Colonic mucosa (tissue), 4 donors: Measurements from ENCODE around the gene UBTD2. TPM values are rescaled to one million over a fixed set of nuclear protein-coding genes. Genes with fewer than 3 reads are reported as not detected.
A peak's percentile ranks its signal among the peaks of the same experiment; 100 is the strongest.

Experiments
- DNase-seq: peaks from one replicate; pipeline ENCODE4 v3.0.0-alpha.2; 2020
- H3K27ac ChIP-seq: fragments of 200-600 bp; one replicate; pipeline ENCODE4 v1.8.0; 2021
- H3K27me3 ChIP-seq: fragments of 200-600 bp; one replicate; pipeline ENCODE4 v1.8.0; 2021
- H3K36me3 ChIP-seq: fragments of 200-600 bp; one replicate; pipeline ENCODE4 v1.8.0; 2021
- H3K4me1 ChIP-seq: fragments of 200-600 bp; one replicate; pipeline ENCODE4 v1.8.0; 2021; ENCODE audit warnings: mild to moderate bottlenecking
- H3K4me3 ChIP-seq: fragments of 200-600 bp; one replicate; pipeline ENCODE4 v1.8.0; 2021
- H3K9ac ChIP-seq, 2 donors: one replicate each; pipeline ENCODE4 v1.7.0; 2013; ENCODE audit warnings: control low read depth in 2 of 2, low read depth in 2 of 2, low read length in 2 of 2
- H3K9me3 ChIP-seq: fragments of 200-600 bp; one replicate; pipeline ENCODE4 v1.8.0; 2021
- intact Hi-C: fragments of 100-400 bp; cut with DNase I; formaldehyde crosslinking; loops from one replicate; pipeline ENCODE4 v1.14.1; 2022
- total RNA-seq, 2 donors: library from RNA; stranded (reverse); fragmentation: NEBNext Ultra II Directional in 1 of 2; extraction: Animal tissue kit (Norgen Biotek cat#: 25700) in 1 of 2; gene quantifications; one replicate each; pipeline ENCODE4 v1.2.1, GENCODE V29; 2021
- TF ChIP-seq, protein P1 (sequence below): fragments of 200-600 bp; IDR thresholded peaks from one replicate; pipeline ENCODE4 v1.8.0; 2022; ENCODE audit warnings: antibody characterized with exemption, mild to moderate bottlenecking
- donor health status: healthy.
- donor health status: DM: no; HTN: no; CAD: no.
- donor health status: DM: no; HTN: no; CAD: no.

The UBTD2 gene
- total RNA-seq, 2 donors from 2014 or later, result 15.4 to 24.3 TPM

DNA sequence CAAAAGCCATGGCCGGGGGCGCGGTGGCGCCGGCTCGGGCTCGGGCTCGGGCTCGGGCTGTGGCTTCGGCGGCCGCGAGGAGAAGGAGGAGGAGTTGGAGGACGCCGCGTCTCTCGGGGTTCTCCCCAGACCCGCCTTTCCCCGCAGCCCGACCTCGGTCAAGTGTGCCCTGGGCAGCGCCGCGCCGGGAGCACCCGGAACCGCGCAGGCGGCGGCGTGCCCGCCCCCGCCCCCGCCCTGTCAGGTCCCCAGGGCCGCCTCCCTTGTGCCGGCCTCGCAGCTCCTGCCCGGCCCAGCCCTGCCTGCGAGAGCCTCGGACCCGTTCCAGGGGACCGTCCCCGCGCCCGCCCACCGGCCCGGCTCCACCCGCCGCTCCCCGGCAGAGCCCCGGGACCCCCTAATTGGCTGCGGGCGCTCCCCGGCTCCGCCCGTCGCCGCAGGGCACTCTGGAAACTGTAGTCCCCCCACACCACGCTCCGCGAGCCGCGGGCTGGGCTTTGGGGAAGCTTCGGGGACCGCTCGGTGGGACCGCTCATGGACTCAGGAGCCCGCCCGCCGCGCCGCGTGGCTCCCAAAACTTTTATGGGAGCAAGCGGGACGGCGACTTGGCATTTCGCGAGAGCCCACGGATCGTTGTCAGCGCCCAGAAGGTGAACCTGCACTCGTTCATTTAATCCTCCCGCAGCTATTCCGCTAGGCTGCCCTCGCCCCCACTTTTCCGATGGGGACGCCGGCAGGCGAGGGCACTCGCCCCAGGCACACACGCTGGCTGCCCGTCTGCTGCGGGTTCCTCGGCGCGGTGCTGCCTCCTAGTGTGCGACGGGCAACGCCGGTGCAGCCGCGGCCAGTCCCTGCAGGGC, 95.3 kb downstream of the UBTD2 start, which contains the start of gene STK10:
Gene STK10, minus strand, starts transcription at position 192 of the 860 bp plus-strand sequence. Its CDS starts 182 bp downstream, at position 10.
- intact Hi-C loops, result loop anchor here (2.0 to 5.0 kb wide), 2 partner anchors 81 to 94 kb away; partner anchors contain the start of gene UBTD2
- Histone ChIP-seq H3K9me3 (no peaks in the 10 kb centered on the region), H3K27ac (peak within 1 kb of the TSS; percentile 95), H3K4me3 (peak within 1 kb of the TSS; percentile 97), H3K27me3 (no peaks in the 10 kb centered on the region), H3K36me3 (no peaks in the 10 kb centered on the region), H3K4me1 (no peaks in the 10 kb centered on the region), H3K9ac (peak within 1 kb of the TSS; percentile 86 to 99)
- DNase-seq, result peak; percentile 90
- TF ChIP-seq, protein P1, sequence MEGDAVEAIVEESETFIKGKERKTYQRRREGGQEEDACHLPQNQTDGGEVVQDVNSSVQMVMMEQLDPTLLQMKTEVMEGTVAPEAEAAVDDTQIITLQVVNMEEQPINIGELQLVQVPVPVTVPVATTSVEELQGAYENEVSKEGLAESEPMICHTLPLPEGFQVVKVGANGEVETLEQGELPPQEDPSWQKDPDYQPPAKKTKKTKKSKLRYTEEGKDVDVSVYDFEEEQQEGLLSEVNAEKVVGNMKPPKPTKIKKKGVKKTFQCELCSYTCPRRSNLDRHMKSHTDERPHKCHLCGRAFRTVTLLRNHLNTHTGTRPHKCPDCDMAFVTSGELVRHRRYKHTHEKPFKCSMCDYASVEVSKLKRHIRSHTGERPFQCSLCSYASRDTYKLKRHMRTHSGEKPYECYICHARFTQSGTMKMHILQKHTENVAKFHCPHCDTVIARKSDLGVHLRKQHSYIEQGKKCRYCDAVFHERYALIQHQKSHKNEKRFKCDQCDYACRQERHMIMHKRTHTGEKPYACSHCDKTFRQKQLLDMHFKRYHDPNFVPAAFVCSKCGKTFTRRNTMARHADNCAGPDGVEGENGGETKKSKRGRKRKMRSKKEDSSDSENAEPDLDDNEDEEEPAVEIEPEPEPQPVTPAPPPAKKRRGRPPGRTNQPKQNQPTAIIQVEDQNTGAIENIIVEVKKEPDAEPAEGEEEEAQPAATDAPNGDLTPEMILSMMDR, result peak; percentile 88

GRCh38 chr5:172187118-172188032, 96.2 kb downstream of the UBTD2 start:
- Histone ChIP-seq H3K4me1 (no peaks in the 10 kb centered on the region), H3K9ac (peak overlapping the region; percentile 86 to 99), H3K27me3 (no peaks in the 10 kb centered on the region), H3K9me3 (no peaks in the 10 kb centered on the region), H3K4me3 (peak overlapping the region; percentile 97), H3K27ac (peak overlapping the region; percentile 95), H3K36me3 (no peaks in the 10 kb centered on the region)
- intact Hi-C loops, result loop anchor here (2.0 to 5.0 kb wide), 2 partner anchors 81 to 95 kb away; partner anchors contain the start of gene UBTD2
- DNase-seq, result peak; percentile 83
- TF ChIP-seq, protein P1, result no peak

GRCh38 chr5:172186114-172186695, 97.4 kb downstream of the UBTD2 start:
- no peaks in the 10 kb centered on the region for H3K27me3 ChIP-seq
- H3K4me1 ChIP-seq, result no peaks in the 10 kb centered on the region
- no peaks in the 10 kb centered on the region for H3K9me3 ChIP-seq
- peak overlapping the region; percentile 95 for H3K27ac ChIP-seq
- intact Hi-C loops, result loop anchor here (5.0 kb wide), 1 partner anchor 96 kb away; the partner anchor contains the start of gene UBTD2
- peak overlapping the region; percentile 35 to 86 for H3K9ac ChIP-seq
- H3K36me3 ChIP-seq, result no peaks in the 10 kb centered on the region
- TF ChIP-seq, protein P1, result no peak
- DNase-seq, result no peak
- peak overlapping the region; percentile 97 for H3K4me3 ChIP-seq

DNA sequence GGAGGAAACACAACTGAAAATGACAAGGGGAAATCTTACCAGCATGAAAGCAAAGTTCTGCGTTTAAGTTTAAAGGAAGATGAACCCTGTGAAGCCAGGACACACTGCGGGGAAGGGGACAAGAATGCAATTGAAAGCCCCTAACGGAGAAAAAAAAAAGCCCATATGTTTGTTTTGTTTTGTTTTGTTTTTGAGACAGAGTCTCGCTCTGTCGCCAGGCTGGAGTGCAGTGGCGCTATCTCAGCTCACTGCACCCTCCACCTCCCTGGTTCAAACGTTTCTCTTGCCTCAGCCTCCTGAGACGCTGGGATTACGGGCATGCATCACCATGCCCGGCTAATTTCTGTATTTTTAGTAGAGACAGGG, 98.5 kb downstream of the UBTD2 start:
- peak overlapping the region; percentile 97 for H3K4me3 ChIP-seq

More for the DNA sequence above, 98.5 kb downstream of the UBTD2 start:
- Histone ChIP-seq H3K27me3 (no peaks in the 10 kb centered on the region), H3K4me1 (no peaks in the 10 kb centered on the region), H3K9ac (no peak overlapping the region), H3K9me3 (no peaks in the 10 kb centered on the region), H3K36me3 (no peaks in the 10 kb centered on the region), H3K27ac (peak overlapping the region; percentile 95)
- TF ChIP-seq, protein P1, result no peak
- intact Hi-C loops, result loop anchor here (5.0 kb wide), 1 partner anchor 97 kb away; the partner anchor contains the start of gene UBTD2
- no peak for DNase-seq
